Measurements from ENCODE around the gene SLC25A39.
A peak's percentile ranks its signal among the peaks of the same experiment; 100 is the strongest.

The SLC25A39 gene

GRCh38 chr17:44318077-44318892 lies 6.3 kb downstream of the SLC25A39 start:
- no peak for DNase-seq (ENCODE audit: low read depth, low spot score)
- no peak overlapping the region for H3K4me3 ChIP-seq (ENCODE audit: low read length)

DNA sequence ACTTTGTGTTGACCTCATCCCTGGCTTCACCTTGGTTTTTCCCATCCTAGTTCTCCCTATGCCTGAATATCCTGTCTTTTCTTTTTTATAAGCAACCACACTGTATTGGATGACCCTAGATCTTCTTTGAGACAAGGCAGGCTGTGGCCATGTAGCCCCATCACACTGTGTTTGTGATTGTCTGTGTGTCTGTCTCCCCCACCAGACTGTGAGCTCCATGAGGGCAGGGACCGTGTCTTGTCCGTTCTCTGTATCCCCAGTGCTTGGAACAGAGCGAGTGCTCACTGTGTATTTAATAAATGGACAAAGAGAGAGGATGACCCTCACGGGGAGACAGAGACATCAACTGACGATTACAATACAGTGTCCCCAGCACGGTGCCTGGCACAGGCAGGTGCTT lies 7.1 kb downstream of the SLC25A39 start:
- no peak for DNase-seq (ENCODE audit: low read depth, low spot score)
- no peak overlapping the region for H3K4me3 ChIP-seq (ENCODE audit: low read length)

GRCh38 chr17:44315760-44316731 lies 8.6 kb downstream of the SLC25A39 start:
- DNase-seq (ENCODE audit: low read depth, low spot score), result no peak
- peak overlapping the region; percentile 49 for H3K4me3 ChIP-seq (ENCODE audit: low read length)

DNA sequence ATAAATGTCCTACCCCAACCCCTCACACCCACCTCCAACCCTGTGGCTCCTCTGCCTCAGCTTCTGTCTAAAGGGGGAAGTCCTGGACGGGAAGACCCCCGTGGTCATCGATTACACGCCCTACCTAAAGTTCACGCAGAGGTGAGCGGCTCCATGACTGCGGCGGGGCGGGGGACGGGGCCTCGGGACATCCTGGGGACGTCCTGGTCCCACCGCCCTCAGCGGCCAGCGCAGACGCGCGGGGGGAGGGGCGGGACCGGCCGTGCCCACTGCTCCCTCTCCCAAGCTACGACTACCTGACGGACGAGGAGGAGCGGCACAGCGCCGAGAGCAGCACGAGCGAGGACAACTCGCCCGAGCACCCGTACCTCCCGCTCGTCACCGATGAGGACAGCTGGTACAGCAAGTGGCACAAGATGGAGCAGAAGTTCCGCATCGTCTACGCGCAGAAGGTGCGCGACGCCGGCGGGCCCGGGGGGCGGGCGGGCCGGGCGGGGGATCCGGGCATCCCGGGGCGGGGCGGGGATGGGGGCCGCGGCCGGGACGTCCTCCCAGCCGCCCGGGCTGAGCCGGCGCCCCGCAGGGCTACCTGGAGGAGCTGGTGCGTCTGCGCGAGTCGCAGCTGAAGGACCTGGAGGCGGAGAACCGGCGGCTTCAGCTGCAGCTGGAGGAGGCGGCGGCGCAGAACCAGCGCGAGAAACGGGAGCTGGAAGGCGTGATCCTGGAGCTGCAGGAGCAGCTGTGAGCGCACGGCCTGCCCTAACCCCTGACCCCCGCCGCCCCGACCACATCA lies 9.6 kb downstream of the SLC25A39 start:
- H3K4me3 ChIP-seq (ENCODE audit: low read length), result peak overlapping the region; percentile 49
- peak; percentile 27 for DNase-seq (ENCODE audit: low read depth, low spot score)

GRCh38 chr17:44314524-44314868 lies 10.1 kb downstream of the SLC25A39 start:
- DNase-seq (ENCODE audit: low read depth, low spot score), result no peak
- H3K4me3 ChIP-seq (ENCODE audit: low read length), result peak overlapping the region; percentile 49; the same call in 1 of the 2 replicates

GRCh38 chr17:44314031-44314430 lies 10.6 kb downstream of the SLC25A39 start:
- DNase-seq (ENCODE audit: low read depth, low spot score), result no peak
- H3K4me3 ChIP-seq (ENCODE audit: low read length), result no peak overlapping the region

DNA sequence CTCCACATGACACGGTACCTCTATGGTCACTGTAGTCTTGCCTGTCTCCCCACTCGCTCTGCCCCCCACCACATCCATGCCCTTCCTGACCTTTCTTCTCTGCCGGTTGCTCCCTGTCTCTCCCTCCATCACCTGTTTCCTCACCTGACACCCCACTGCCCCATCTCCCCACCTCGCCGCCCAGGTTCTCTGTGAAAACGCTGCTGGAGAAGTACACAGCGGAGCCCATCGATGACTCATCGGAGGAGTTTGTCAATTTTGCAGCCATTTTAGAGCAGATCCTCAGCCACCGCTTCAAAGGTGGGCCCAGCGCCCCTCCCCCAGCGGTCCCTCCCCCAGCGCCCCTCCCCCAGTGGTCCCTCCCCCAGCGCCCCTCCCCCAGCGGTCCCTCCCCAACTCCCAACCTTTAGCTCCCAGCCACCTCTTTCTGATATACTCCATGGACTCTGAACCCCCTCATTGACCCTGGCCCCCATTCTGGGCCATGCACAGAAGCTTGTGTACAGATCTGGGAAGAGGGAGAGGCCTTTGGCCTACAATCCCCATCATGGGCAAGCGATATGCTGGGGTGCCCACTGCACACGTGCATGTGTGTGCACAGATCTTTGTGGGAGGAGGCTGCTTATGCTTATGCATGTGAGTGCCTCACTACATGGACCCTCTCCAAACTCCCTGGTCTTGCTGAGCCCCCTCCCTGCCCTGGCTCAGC lies 12.1 kb downstream of the SLC25A39 start:
- DNase-seq (ENCODE audit: low read depth, low spot score), result no peak
- no peak overlapping the region for H3K4me3 ChIP-seq (ENCODE audit: low read length)

DNA sequence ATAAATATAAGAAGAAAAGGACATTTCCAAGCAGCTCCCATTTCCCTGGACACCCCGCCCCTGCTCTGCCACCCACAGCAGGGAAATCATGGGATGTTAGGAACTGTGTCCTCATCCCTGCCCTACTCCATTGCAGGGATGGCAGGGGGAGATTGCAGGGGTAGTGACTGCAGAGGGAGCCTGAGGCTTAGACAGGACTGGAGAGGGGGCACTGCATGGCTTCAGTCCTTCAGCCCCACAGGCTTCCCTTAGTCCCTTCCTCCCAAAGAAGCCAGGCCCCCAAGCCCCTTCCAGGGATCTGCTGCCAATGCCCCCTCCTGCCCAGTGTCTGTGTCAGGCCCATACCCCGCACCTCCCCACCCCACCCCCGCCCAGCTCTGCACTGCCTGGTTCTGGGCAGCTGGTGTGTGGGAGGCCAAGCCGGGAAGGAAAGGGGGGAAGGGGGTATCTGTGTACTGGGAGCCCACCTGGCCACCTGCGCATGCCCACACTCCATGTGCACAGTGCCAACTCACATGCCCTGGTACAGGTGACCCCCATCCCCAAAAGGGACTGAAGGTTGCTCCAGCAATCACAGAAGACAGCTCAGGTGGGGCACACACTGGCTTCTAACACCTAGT lies 13.0 kb downstream of the SLC25A39 start:
- no peak overlapping the region for H3K4me3 ChIP-seq (ENCODE audit: low read length)
- no peak for DNase-seq (ENCODE audit: low read depth, low spot score)

GRCh38 chr17:44310609-44311376 lies 13.8 kb downstream of the SLC25A39 start:
- no peak for DNase-seq (ENCODE audit: low read depth, low spot score)
- H3K4me3 ChIP-seq (ENCODE audit: low read length), result no peak overlapping the region

- no peak overlapping the region for H3K4me3 ChIP-seq (ENCODE audit: low read length)
- no peak for DNase-seq (ENCODE audit: low read depth, low spot score)
These were observed 14.4 kb downstream of the SLC25A39 start for GRCh38 chr17:44310188-44310587.

DNA sequence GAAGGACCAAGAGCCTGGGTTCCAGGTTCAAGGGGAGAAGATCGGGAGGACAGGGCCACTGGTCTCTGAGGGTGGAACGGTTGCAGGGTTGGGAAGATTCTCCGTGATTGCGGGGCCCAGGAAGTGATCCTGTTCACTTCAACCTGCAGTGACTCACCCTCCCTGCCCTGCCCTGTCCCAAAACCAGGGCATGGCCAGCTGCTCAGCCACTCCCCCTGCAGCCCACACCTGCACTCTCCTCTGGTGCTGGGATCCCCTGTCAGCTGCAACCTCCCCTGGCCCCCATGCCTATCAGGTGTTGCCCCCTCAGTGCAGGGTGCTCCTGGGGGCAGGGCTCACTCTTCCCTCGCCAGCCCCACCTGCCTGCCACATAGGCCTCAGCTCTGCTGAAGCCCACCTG lies 15.2 kb downstream of the SLC25A39 start:
- no peak overlapping the region for H3K4me3 ChIP-seq (ENCODE audit: low read length)
- DNase-seq (ENCODE audit: low read depth, low spot score), result no peak

GRCh38 chr17:44308865-44309264 lies 15.8 kb downstream of the SLC25A39 start:
- peak overlapping the region; percentile 15 for H3K4me3 ChIP-seq (ENCODE audit: low read length)
- no peak for DNase-seq (ENCODE audit: low read depth, low spot score)

GRCh38 chr17:44308320-44308818 lies 16.3 kb downstream of the SLC25A39 start, which contains the start of gene RUNDC3A:
RUNDC3A (plus strand) TSS chr17:44308601; CDS start chr17:44308833, 232 bp downstream.
- H3K4me3 ChIP-seq (ENCODE audit: low read length), result peak within 1 kb of the TSS; percentile 48
- peak; percentile 79 for DNase-seq (ENCODE audit: low read depth, low spot score)

DNA sequence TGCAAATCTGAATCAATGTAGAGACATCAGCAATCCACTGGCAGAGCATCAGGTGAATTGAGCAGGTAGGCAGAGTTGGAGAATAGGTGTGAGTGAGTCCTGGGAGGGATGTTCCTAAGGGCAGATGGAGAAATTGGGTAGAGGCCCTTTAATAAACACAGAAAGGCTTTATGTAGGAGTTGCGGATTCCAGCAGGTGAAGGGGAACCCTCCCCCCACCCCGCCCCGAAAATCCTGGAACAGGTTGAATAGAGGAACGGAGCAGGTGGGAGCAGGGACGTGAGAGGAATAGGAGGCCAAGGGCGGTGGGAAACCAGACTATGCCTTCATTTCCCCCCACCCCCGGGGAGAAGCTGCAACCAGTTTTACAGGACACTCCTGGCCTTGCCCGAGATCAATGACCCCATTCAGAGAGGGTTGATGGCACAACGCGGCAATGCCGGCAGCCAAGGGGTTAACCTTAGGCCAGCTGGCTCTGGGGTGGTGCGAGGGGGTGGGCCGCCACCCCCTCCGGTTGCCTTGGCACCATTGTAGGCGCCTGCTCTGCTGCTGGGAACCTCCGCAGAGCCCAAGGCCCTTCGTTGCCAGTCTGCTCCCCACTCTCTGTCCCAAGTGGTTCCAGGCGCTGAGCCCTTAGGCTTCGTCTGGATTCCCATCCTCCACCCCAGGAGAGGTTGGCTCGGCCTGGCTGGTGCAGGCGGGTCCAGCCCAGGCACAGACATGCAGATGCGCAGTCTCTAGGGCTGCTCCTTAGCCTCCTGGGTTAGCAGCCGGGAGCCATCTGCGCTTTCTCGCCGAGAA lies 17.0 kb downstream of the SLC25A39 start:
- peak overlapping the region; percentile 48 for H3K4me3 ChIP-seq (ENCODE audit: low read length)
- DNase-seq (ENCODE audit: low read depth, low spot score), result no peak

DNA sequence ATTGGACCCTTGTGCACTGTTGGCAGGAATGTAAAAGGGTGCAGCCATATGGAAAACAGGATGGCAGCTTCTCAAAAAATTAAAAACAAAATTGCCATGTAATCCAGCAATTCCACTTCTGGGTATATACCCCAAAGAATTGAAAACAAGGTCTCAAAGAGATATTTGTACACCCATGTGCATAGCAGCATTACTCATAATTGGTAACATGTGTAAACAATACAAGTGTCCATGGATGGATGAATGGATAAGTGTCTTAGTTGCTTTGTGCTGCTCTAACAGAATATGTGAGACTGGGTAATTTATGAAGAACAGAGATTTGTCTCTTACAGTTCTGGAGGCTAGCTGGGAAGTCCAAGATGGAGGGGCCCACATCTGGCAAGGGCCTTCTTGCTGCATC lies 20.0 kb downstream of the SLC25A39 start:
- DNase-seq (ENCODE audit: low read depth, low spot score), result no peak
- H3K4me3 ChIP-seq (ENCODE audit: low read length), result no peak overlapping the region

GRCh38 chr17:44297975-44298374 lies 26.6 kb downstream of the SLC25A39 start:
- DNase-seq (ENCODE audit: low read depth, low spot score), result no peak
- H3K4me3 ChIP-seq (ENCODE audit: low read length), result no peak overlapping the region
